Adrenal gland (tissue), 5 donors: ENCODE data around the gene PANX2.

Experiments used
- CTCF ChIP-seq, 6 experiments: fragments of 450-650 bp in 4 of 6; fragments of 200-600 bp in 2 of 6; sonication (generic) in 1 of 6; IDR thresholded peaks; 1 replicate in 5 of 6; 2 replicates in 1 of 6; pipeline versions ENCODE4 v1.5.1 to v1.8.0; 2016 to 2021; ENCODE audit warnings: antibody characterized with exemption in 6 of 6, mild to moderate bottlenecking in 2 of 6, moderate library complexity in 1 of 6
- POLR2A ChIP-seq, 2 donors: fragments of 450-650 bp; IDR thresholded peaks; one replicate each; pipeline ENCODE4 v1.6.1; 2017; ENCODE audit warnings: antibody characterized with exemption in 2 of 2, mild to moderate bottlenecking in 2 of 2, moderate library complexity in 1 of 2
- donor health status: DM: no; HTN: no; CAD: no.

GRCh38 chr22:50192436-50193204 lies 22.1 kb downstream of the PANX2 start:
- TF ChIP-seq CTCF (IDR thresholded peaks at IDR 0.05) (no peak), POLR2A (IDR thresholded peaks at IDR 0.05) (no peak)
